Mesothelial cell of epicardium (in vitro differentiated cells): ENCODE data around the gene ADAMTS9. TPM values are rescaled to one million over a fixed set of nuclear protein-coding genes. Genes with fewer than 3 reads are reported as not detected.

ENCODE experiments used
- DNase-seq, 2 experiments: peaks; one replicate each; pipeline ENCODE4 v3.0.0; 2021; ENCODE audit warnings: low spot score in 2 of 2; ENCODE audit not compliant: unreplicated experiment in 2 of 2
- H3K27ac Mint-ChIP-seq: 2 replicates; pipeline ENCODE4 v1.8.0; 2021; ENCODE audit warnings: mixed read lengths
- H3K27me3 Mint-ChIP-seq: 2 replicates; pipeline ENCODE4 v1.8.0; 2021; ENCODE audit warnings: low read depth, mixed read lengths
- H3K36me3 Mint-ChIP-seq: 2 replicates; pipeline ENCODE4 v1.8.0; 2021; ENCODE audit warnings: mixed read lengths
- H3K4me1 Mint-ChIP-seq: 2 replicates; pipeline ENCODE4 v1.8.0; 2021; ENCODE audit warnings: mixed read lengths
- H3K4me3 Mint-ChIP-seq: 2 replicates; pipeline ENCODE4 v1.8.0; 2021; ENCODE audit warnings: mild to moderate bottlenecking, moderate library complexity, mixed read lengths
- H3K9me3 Mint-ChIP-seq: 2 replicates; pipeline ENCODE4 v1.8.0; 2021; ENCODE audit warnings: mixed read lengths
- CTCF ChIP-seq: fragments of 200-600 bp; sonication (generic); IDR thresholded peaks from one replicate; pipeline ENCODE4 v1.5.0; 2021; ENCODE audit warnings: antibody characterized with exemption; ENCODE audit not compliant: unreplicated experiment
- total RNA-seq: library from RNA; stranded (reverse); gene quantifications from 3 replicates; pipeline ENCODE4 v1.2.1, GENCODE V29; 2021

Gene ADAMTS9
- total RNA-seq, 1 donor from 2014 or later = 127 TPM

- no peak overlapping the region for H3K27ac Mint-ChIP-seq
- peaks cover 7% of the 10 kb centered on the region for H3K4me1 Mint-ChIP-seq
- H3K36me3 Mint-ChIP-seq = peaks cover 6% of the 10 kb centered on the region
- peak; percentile 71 for TF ChIP-seq CTCF
- H3K4me3 Mint-ChIP-seq = no peak overlapping the region
- no peaks in the 10 kb centered on the region for H3K9me3 Mint-ChIP-seq
- H3K27me3 Mint-ChIP-seq = no peaks in the 10 kb centered on the region
- no peak for DNase-seq
Observed at GRCh38 chr3:64575211-64575844, 112.5 kb downstream of the ADAMTS9 start.

GRCh38 chr3:64574194-64574593 lies 113.6 kb downstream of the ADAMTS9 start:
- H3K4me3 Mint-ChIP-seq = no peak overlapping the region

GRCh38 chr3:64571982-64572381 lies 115.8 kb downstream of the ADAMTS9 start:
- Mint-ChIP-seq H3K4me1 (peaks cover 4% of the 10 kb centered on the region), H3K4me3 (no peak overlapping the region), H3K27me3 (no peaks in the 10 kb centered on the region), H3K27ac (no peak overlapping the region), H3K36me3 (peaks cover 6% of the 10 kb centered on the region), H3K9me3 (no peaks in the 10 kb centered on the region)
- TF ChIP-seq CTCF = no peak
- no peak for DNase-seq

More at GRCh38 chr3:64574194-64574593, 113.6 kb downstream of the ADAMTS9 start:
- DNase-seq = no peak
- no peaks in the 10 kb centered on the region for H3K9me3 Mint-ChIP-seq
- peaks cover 7% of the 10 kb centered on the region for H3K4me1 Mint-ChIP-seq
- no peaks in the 10 kb centered on the region for H3K27me3 Mint-ChIP-seq
- peaks cover 6% of the 10 kb centered on the region for H3K36me3 Mint-ChIP-seq
- no peak for TF ChIP-seq CTCF
- H3K27ac Mint-ChIP-seq = no peak overlapping the region

DNA sequence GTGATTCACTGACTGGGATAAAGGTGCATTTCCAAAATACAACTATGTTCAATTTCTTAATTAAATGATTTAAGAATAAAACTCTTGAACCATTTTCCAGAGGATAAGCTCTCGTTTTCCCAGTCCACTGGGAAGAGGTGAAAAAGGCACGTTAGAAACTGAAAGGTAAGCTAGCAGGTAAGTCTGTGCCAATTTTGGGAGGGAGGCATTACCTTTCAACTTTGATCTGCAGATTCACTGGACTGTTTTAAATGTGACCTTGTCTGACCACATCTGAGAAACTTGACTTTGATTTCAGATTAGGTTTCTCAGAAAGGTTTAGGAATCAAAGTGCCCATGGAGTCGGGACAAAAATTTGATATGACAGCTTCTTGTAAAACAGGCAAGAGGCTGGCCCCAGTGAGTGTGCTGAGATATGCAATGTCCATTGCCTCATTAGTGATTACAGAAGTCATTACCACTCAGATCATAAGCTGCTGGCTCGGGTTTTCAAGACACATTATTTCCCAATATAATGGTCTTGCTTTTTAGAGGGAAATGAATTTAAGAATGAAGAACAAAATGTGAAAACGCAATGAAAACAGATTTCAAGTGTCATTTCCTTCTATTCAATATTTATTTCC lies 118.8 kb downstream of the ADAMTS9 start:
- Mint-ChIP-seq H3K36me3 (peaks cover 6% of the 10 kb centered on the region), H3K27ac (no peak overlapping the region), H3K9me3 (no peaks in the 10 kb centered on the region), H3K4me1 (peaks cover 29% of the 10 kb centered on the region), H3K4me3 (no peak overlapping the region), H3K27me3 (no peaks in the 10 kb centered on the region)
- no peak for DNase-seq
- TF ChIP-seq CTCF = no peak

DNA sequence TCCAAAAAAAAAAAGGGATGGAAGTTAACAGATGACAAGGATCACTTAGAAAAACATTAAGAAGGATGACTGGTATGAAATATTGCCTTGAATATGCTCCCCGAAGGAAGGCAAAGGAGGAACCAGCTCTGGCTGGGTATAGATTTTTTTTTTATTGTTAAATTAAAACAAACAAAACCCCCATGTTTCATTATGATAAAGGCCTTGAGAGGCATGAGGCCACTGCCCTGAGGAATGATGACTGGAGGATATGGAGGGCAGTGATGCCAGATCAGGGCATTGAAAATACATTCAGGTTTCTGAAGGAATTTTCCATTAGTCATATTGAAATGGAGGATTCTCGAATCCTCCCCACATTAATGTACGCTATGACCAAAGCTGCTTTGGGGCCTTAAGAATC lies 120.9 kb downstream of the ADAMTS9 start:
- no peak for TF ChIP-seq CTCF
- Mint-ChIP-seq H3K27ac (peak overlapping the region; percentile 22), H3K4me1 (peaks cover 49% of the 10 kb centered on the region), H3K4me3 (no peak overlapping the region), H3K9me3 (no peaks in the 10 kb centered on the region), H3K36me3 (peaks cover 3% of the 10 kb centered on the region), H3K27me3 (no peaks in the 10 kb centered on the region)
- no peak for DNase-seq
